ENCODE data around the gene PTK6. TPM values are rescaled to one million over a fixed set of nuclear protein-coding genes. Genes with fewer than 3 reads are reported as not detected.

The PTK6 gene
- total RNA-seq, 4 donors from 2014 or later = 0.06 to 1.2 (median 0.23) TPM

DNA sequence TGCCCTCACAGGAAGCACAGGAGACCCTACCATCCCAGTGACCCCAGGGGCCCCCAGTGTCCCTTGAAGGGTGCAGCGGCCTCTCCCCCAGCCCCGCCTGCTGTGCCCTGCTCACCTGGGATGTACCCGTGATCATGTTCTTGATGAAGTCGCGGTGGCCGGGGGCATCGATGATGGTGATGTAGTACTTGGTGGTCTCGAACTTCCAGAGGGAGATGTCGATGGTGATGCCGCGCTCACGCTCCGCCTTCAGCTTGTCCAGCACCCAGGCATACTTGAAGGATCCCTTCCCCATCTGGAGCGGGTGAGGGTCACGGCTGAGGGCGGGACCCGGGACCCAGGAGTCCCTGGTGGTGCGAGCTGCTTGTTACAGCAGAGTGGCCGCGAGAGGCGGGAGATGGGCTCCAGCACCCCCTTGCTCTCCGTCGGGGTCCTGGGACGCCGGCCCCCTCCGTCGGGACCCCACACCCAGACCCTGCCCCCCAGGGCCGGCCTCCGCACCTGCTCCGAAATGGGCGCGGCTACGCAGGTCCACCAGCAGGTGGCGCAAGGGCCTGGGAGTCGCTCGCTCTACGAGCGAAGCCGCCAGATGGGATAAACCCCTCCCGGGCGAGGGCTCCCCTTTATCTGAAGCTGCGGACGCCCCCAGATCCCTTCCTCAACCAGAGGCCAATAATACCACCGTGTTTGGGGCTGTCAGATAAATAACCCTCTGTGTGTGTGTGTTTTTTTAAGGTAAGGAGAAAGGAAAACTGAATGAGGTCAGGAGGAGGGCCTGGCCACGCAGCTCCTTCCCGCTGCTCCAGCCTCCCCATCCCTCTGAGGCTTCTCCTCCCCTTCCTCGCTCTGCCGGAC lies 41.2 kb downstream of the PTK6 start:
- 33% methylated on average over 14 of the region's 48 CpGs for WGBS
- H3K27ac ChIP-seq (replicated peaks in 1 of 4) = no peak overlapping the region
- DNase-seq (ENCODE audit: extremely low spot score) = no peak
- intact Hi-C loops (cut with DNase I) = loop anchor here (2.0 kb wide), 1 partner anchor 23 kb away; no protein-coding TSS in a partner anchor
- TF ChIP-seq, protein P1, sequence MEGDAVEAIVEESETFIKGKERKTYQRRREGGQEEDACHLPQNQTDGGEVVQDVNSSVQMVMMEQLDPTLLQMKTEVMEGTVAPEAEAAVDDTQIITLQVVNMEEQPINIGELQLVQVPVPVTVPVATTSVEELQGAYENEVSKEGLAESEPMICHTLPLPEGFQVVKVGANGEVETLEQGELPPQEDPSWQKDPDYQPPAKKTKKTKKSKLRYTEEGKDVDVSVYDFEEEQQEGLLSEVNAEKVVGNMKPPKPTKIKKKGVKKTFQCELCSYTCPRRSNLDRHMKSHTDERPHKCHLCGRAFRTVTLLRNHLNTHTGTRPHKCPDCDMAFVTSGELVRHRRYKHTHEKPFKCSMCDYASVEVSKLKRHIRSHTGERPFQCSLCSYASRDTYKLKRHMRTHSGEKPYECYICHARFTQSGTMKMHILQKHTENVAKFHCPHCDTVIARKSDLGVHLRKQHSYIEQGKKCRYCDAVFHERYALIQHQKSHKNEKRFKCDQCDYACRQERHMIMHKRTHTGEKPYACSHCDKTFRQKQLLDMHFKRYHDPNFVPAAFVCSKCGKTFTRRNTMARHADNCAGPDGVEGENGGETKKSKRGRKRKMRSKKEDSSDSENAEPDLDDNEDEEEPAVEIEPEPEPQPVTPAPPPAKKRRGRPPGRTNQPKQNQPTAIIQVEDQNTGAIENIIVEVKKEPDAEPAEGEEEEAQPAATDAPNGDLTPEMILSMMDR (IDR thresholded peaks at IDR 0.05) = peak in 2 of 3 experiments; percentile 76 to 92
- TF ChIP-seq POLR2AphosphoS5 (IDR thresholded peaks at IDR 0.05) = no peak
- H3K36me3 ChIP-seq = peaks cover 0 to 47% (median 0%) of the 10 kb centered on the region in 4 donors
- peak overlapping the region; percentile 39 to 56 (median 44) for H3K4me3 ChIP-seq
- no peaks in the 10 kb centered on the region for H3K9me3 ChIP-seq
- H3K4me1 ChIP-seq = peaks cover 21 to 44% (median 38%) of the 10 kb centered on the region in 4 donors
- peaks cover 4 to 81% (median 33%) of the 10 kb centered on the region in 4 donors for H3K27me3 ChIP-seq

DNA sequence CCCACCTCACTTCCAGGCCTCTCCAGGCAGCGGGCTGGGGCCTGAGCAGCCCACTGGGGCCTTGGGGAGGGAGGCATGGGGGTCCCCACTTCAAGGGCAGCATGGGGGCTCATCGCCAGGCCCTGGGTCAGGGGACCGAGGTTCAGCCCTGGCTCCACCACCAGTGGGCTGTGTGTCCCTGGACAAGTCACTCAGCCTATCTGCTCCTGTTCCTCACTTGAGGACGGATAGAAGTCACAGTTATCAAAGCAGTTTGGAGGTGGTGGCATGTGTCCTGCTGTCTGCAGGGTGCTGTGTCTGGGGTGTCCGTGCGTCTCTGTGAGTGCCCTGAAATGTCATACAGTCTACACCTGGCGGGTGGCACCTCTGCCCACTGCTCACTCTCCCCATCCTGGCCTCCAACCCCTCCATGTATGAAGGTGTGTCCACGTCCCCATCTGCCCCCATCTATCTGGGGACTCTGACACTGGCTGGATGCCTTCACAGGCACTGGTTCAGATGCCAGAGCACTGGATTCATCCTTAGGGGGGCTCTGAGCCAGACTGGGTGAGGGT lies 41.9 kb downstream of the PTK6 start:
- no peaks in the 10 kb centered on the region for H3K9me3 ChIP-seq
- peaks cover 4 to 81% (median 32%) of the 10 kb centered on the region in 4 donors for H3K27me3 ChIP-seq
- intact Hi-C loops (cut with DNase I) = no loop called here
- no peak overlapping the region for H3K4me3 ChIP-seq
- 86% methylated on average over 7 of the region's 8 CpGs for WGBS
- H3K27ac ChIP-seq (replicated peaks in 1 of 4) = no peak overlapping the region
- H3K4me1 ChIP-seq = peaks cover 21 to 44% (median 38%) of the 10 kb centered on the region in 4 donors
- TF ChIP-seq EP300 (IDR thresholded peaks at IDR 0.05) (no peak), POLR2AphosphoS5 (IDR thresholded peaks at IDR 0.05) (no peak), POLR2A (IDR thresholded peaks at IDR 0.05; ENCODE audit: low read depth) (no peak)
- TF ChIP-seq, protein P1 (IDR thresholded peaks at IDR 0.05) = no peak
- peaks cover 0 to 54% (median 0%) of the 10 kb centered on the region in 4 donors for H3K36me3 ChIP-seq
- DNase-seq (ENCODE audit: extremely low spot score) = no peak

DNA sequence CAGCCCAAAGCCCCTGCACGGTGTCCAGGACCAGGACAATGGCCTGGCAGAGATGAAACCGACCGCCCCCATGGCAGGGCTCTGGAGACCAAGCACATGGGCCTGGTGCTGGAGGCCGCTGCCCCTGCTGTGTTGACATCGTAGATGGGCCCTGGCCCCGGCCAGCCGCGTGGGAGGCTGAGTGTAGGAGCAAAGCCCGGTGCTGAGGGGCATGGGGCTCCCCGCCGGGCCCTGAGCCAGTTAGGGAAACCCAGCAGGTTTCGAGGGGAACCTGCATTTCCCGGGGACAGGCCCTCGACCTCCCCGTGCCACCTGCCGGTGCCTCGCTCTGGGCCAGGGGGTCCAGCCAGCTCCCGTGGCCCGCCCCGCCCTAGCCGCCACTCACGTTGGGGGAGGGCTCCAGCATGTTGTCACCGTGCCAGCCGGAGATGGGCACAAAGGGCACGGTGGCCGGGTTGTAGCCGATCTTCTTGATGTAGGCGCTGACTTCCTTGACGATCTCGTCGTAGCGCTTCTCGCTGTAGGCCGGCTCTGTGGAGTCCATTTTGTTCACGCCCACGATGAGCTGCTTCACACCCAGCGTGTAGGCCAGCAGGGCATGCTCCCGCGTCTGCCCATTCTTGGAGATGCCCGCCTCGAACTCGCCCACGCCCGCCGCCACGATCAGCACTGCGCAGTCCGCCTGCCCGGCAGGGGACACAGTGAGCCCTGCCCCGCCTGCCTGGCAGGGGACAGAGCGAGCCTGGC lies 42.6 kb downstream of the PTK6 start:
- H3K27me3 ChIP-seq = peaks cover 4 to 81% (median 25%) of the 10 kb centered on the region in 4 donors
- TF ChIP-seq EP300 (IDR thresholded peaks at IDR 0.05) = no peak
- TF ChIP-seq, protein P1 (IDR thresholded peaks at IDR 0.05) = no peak
- no peak for TF ChIP-seq POLR2AphosphoS5 (IDR thresholded peaks at IDR 0.05)
- no peak for TF ChIP-seq POLR2A (IDR thresholded peaks at IDR 0.05; ENCODE audit: low read depth)
- no peak overlapping the region for H3K4me3 ChIP-seq

DNA sequence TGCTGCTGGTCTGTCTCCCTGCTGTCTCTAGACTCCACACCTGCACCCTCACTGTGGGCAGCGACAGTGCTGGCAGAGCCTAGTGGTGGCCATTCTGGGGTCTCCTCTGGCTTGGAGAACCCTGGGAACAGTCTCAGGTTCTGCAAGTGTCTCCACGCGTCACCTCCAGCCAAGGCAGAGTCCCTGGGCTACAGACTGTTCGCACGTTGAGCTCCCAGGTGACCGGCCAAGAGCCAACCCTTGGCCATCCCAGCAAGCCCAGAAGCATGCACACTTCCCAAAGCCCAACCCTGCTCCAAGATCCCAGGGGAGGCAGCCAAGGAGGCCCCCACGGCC lies 43.1 kb downstream of the PTK6 start:
- TF ChIP-seq EP300 (IDR thresholded peaks at IDR 0.05) = no peak
- TF ChIP-seq POLR2A (IDR thresholded peaks at IDR 0.05; ENCODE audit: low read depth) = no peak
- no peak for TF ChIP-seq POLR2AphosphoS5 (IDR thresholded peaks at IDR 0.05)
- TF ChIP-seq, protein P1 (IDR thresholded peaks at IDR 0.05) = no peak
- peaks cover 12 to 35% (median 30%) of the 10 kb centered on the region in 4 donors for H3K4me1 ChIP-seq
- peaks cover 0 to 64% (median 0%) of the 10 kb centered on the region in 4 donors for H3K36me3 ChIP-seq
- no peak overlapping the region for H3K27ac ChIP-seq (replicated peaks in 1 of 4)
- H3K9me3 ChIP-seq = no peaks in the 10 kb centered on the region
- DNase-seq (ENCODE audit: extremely low spot score) = no peak
- no peak overlapping the region for H3K4me3 ChIP-seq
- 89% methylated on average over 5 of the region's 7 CpGs for WGBS
- H3K27me3 ChIP-seq = peaks cover 4 to 81% (median 21%) of the 10 kb centered on the region in 4 donors
- intact Hi-C loops (cut with DNase I) = no loop called here

More for the DNA sequence above, 42.6 kb downstream of the PTK6 start:
- intact Hi-C loops (cut with DNase I) = no loop called here
- peaks cover 0 to 61% (median 0%) of the 10 kb centered on the region in 4 donors for H3K36me3 ChIP-seq
- no peak overlapping the region for H3K27ac ChIP-seq (replicated peaks in 1 of 4)
- no peaks in the 10 kb centered on the region for H3K9me3 ChIP-seq
- peaks cover 16 to 40% (median 36%) of the 10 kb centered on the region in 4 donors for H3K4me1 ChIP-seq
- no peak for DNase-seq (ENCODE audit: extremely low spot score)
- WGBS = 93% methylated on average over 31 of the region's 51 CpGs
